GM23248 (cell line): Measurements from ENCODE around the gene SGPL1. TPM values are rescaled to one million over a fixed set of nuclear protein-coding genes. Genes with fewer than 3 reads are reported as not detected.
A peak's percentile ranks its signal among the peaks of the same experiment; 100 is the strongest.

Experiments
- DNase-seq: peaks from one replicate; pipeline ENCODE4 v3.0.0-alpha.2; 2015
- H2AFZ ChIP-seq: fragments of 200-600 bp; sonication (generic); 2 replicates; pipeline ENCODE4 v1.6.1; 2016; ENCODE audit warnings: antibody characterized with exemption
- H3F3A ChIP-seq: fragments of 200-600 bp; sonication (generic); 2 replicates; pipeline ENCODE4 v1.6.1; 2016; ENCODE audit warnings: mild to moderate bottlenecking, antibody characterized with exemption, mixed run types; ENCODE audit not compliant: insufficient read depth
- H3K27ac ChIP-seq: fragments of 200-600 bp; sonication (generic); 2 replicates; pipeline ENCODE4 v1.5.1; 2016; ENCODE audit warnings: mild to moderate bottlenecking
- H3K27me3 ChIP-seq: fragments of 200-600 bp; sonication (generic); replicated peaks from 2 replicates; pipeline ENCODE4 v1.6.1; 2016; ENCODE audit warnings: mild to moderate bottlenecking; ENCODE audit not compliant: insufficient read depth
- H3K36me3 ChIP-seq: fragments of 200-600 bp; sonication (generic); 2 replicates; pipeline ENCODE4 v1.6.1; 2016; ENCODE audit warnings: low read depth, mild to moderate bottlenecking
- H3K4me1 ChIP-seq: fragments of 200-600 bp; sonication (generic); 2 replicates; pipeline ENCODE4 v1.6.1; 2016; ENCODE audit warnings: mild to moderate bottlenecking; ENCODE audit not compliant: insufficient read depth
- H3K4me2 ChIP-seq: fragments of 200-600 bp; sonication (generic); one replicate; pipeline ENCODE4 v1.6.1; 2016; ENCODE audit warnings: mild to moderate bottlenecking; ENCODE audit not compliant: unreplicated experiment
- H3K4me3 ChIP-seq: fragments of 200-600 bp; sonication (generic); 2 replicates; pipeline ENCODE4 v1.5.1; 2016; ENCODE audit warnings: mild to moderate bottlenecking
- H3K79me2 ChIP-seq: fragments of 200-600 bp; sonication (generic); 2 replicates; pipeline ENCODE4 v1.6.1; 2016; ENCODE audit warnings: mild to moderate bottlenecking; ENCODE audit not compliant: insufficient read depth
- H3K9ac ChIP-seq: fragments of 200-600 bp; sonication (generic); 2 replicates; pipeline ENCODE4 v1.6.1; 2016; ENCODE audit warnings: mild to moderate bottlenecking
- H3K9me2 ChIP-seq: fragments of 200-600 bp; sonication (generic); 2 replicates; pipeline ENCODE4 v1.6.1; 2016; ENCODE audit warnings: mixed run types, mild to moderate bottlenecking, moderate library complexity; ENCODE audit not compliant: insufficient read depth
- H3K9me3 ChIP-seq: fragments of 200-600 bp; sonication (generic); one replicate; pipeline ENCODE4 v1.6.1; 2017; ENCODE audit warnings: low read depth
- H4K20me1 ChIP-seq: fragments of 200-600 bp; sonication (generic); 2 replicates; pipeline ENCODE4 v1.6.0; 2016; ENCODE audit not compliant: insufficient read depth
- EZH2 ChIP-seq: fragments of 200-600 bp; sonication (generic); IDR thresholded peaks from 2 replicates; pipeline ENCODE4 v1.6.1; 2018; ENCODE audit warnings: antibody characterized with exemption, mild to moderate bottlenecking; ENCODE audit not compliant: insufficient read depth, poor library complexity, severe bottlenecking
- EZH2phosphoT487 ChIP-seq: fragments of 200-600 bp; sonication (generic); IDR thresholded peaks from 2 replicates; pipeline ENCODE4 v1.6.1; 2018; ENCODE audit warnings: antibody characterized with exemption, moderate library complexity, mild to moderate bottlenecking, low read depth; ENCODE audit not compliant: insufficient read depth
- WGBS, 2 experiments: methylation state at CpG; one replicate each; pipeline ENCODE4 v1.1.6; 2015 to 2017; ENCODE audit warnings: low lambda C conversion rate in 2 of 2, low coverage in 1 of 2; ENCODE audit errors: missing lambda C conversion rate in 2 of 2; 5-methylcytosine and 5-hydroxymethylcytosine counted together
- in situ Hi-C: fragments of 300-500 bp; cut with MboI; formaldehyde crosslinking; loops from 2 replicates; pipeline ENCODE4 v1.15.0; 2020
- polyA plus RNA-seq: library from polyadenylated mRNA; unstranded; fragments of >200 nt; fragmentation: Nextera tagmentation; extraction: Ambion mirVana; gene quantifications from 2 replicates; pipeline ENCODE4 v1.2.1, GENCODE V29; 2016
- total RNA-seq: library from RNA; depleted of rRNA; stranded (reverse); fragments of >200 nt; shearing (Covaris generic); gene quantifications from 2 replicates; pipeline ENCODE4 v1.2.3, GENCODE V29; 2014

SGPL1 gene
- total and polyA plus RNA-seq, 2 experiments from 2014 or later = 18.2 to 27.5 TPM

DNA sequence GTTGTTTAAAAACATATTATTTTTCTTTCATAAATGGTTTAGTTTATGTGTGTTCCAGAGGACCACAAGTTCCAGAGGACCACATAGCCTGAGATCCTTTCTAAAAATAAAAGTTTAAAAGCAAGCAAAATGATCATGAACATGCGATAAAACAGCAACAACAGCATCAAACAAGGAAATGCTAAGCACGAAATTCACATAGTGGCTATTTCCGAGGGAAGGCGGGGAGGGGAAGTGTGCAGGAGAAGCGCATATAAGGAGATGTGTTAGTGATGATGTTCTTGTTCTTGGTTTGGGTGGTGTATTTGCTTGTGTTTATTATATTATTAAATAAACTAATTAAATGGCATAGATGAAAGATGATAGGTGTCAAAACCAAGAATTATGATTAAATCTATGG lies 31.7 kb upstream of the SGPL1 start:
- in situ Hi-C loops = no loop called here
- no peaks in the 10 kb centered on the region for H3K79me2 ChIP-seq
- WGBS, 2 experiments = 80 to 81% methylated on average over 5 of the region's 5 CpGs

DNA sequence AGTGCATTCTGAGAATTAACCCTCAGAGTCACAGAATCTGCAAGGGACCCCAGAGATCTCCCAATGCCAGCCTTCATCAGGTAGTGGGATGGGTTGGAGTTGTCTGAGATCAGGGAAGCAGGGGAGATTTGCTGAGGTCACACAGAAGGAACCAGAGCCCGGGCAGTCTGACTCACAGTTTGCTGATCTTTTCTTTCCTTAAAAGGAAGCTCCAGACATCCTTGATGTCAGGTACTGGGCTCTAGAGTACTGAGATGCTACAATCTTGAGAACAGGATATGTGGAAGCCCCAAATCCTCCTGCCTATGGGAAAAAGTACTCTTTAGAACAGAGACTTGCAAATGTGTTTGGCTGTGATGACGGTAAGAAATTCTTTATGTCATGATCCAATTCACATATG lies 31.3 kb upstream of the SGPL1 start:
- no peaks in the 10 kb centered on the region for H3K9me2 ChIP-seq
- H4K20me1 ChIP-seq = no peaks in the 10 kb centered on the region
- no peaks in the 10 kb centered on the region; the same call in 1 of the 2 replicates for H3K27me3 ChIP-seq
- WGBS, 2 experiments = 62 to 69% methylated on average over 2 of the region's 2 CpGs
- in situ Hi-C loops = no loop called here
- no peak overlapping the region for H3K9ac ChIP-seq
- H3K27ac ChIP-seq = no peak overlapping the region
- H3K4me3 ChIP-seq = no peak overlapping the region
- no peaks in the 10 kb centered on the region for H3F3A ChIP-seq
- no peak overlapping the region for H3K4me2 ChIP-seq
- no peak for TF ChIP-seq EZH2phosphoT487
- TF ChIP-seq EZH2 = no peak
- H3K36me3 ChIP-seq = no peaks in the 10 kb centered on the region
- no peaks in the 10 kb centered on the region for H3K9me3 ChIP-seq
- H3K79me2 ChIP-seq = no peaks in the 10 kb centered on the region
- H2AFZ ChIP-seq = no peak overlapping the region
- 0 out of 2 replicates have a peak, but pooled peaks cover 6% of the 10 kb centered on the region for H3K4me1 ChIP-seq
- peak; percentile 32 for DNase-seq

More for the DNA sequence above, 31.7 kb upstream of the SGPL1 start:
- Histone ChIP-seq H4K20me1 (no peaks in the 10 kb centered on the region), H3K9me3 (no peaks in the 10 kb centered on the region), H3K9ac (no peak overlapping the region), H3K36me3 (no peaks in the 10 kb centered on the region), H3K4me1 (0 out of 2 replicates have a peak, but pooled peaks cover 6% of the 10 kb centered on the region), H3K27ac (no peak overlapping the region), H3F3A (no peaks in the 10 kb centered on the region), H3K4me3 (no peak overlapping the region), H2AFZ (no peak overlapping the region), H3K9me2 (no peaks in the 10 kb centered on the region), H3K27me3 (no peaks in the 10 kb centered on the region; the same call in 1 of the 2 replicates), H3K4me2 (no peak overlapping the region)
- no peak for DNase-seq
- TF ChIP-seq EZH2 (no peak), EZH2phosphoT487 (no peak)

DNA sequence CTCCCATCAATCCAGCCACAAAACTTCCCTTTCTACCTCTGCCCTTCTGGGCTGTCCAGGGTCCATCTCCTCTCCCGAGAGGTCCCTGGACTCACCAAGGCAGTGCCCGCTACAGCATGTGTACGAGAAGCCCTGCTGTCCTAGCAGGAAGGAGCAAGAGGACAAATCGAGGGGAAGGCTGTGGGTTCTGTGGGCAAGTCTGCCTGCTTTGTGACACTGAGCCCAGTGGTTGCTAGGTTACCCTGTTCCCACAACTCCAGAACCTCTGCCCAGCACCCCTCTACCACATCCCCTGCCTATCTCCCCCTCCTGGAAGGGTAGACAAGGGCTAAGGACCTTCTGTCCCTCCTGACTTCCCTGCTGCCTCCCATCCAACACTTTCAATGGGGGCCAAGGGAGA lies 30.6 kb upstream of the SGPL1 start, which contains the start of gene TBATA:
Gene TBATA, minus strand, starts transcription at position 188 of the 400 bp plus-strand sequence. CDS start 1,998 bp downstream, outside the sequence.
- H3K27ac ChIP-seq = no peak within 1 kb of the TSS
- 75% methylated on average over 4 of the region's 4 CpGs for WGBS, 2 experiments
- no peaks in the 10 kb centered on the region for H3K9me2 ChIP-seq
- no peak within 1 kb of the TSS for H3K4me2 ChIP-seq
- 0 out of 2 replicates have a peak, but pooled peaks cover 6% of the 10 kb centered on the region for H3K4me1 ChIP-seq
- no peak within 1 kb of the TSS for H3K9ac ChIP-seq
- no peak within 1 kb of the TSS for H2AFZ ChIP-seq
- no peaks in the 10 kb centered on the region for H3K79me2 ChIP-seq
- no peaks in the 10 kb centered on the region for H3F3A ChIP-seq
- no peaks in the 10 kb centered on the region for H4K20me1 ChIP-seq
- H3K27me3 ChIP-seq = no peaks in the 10 kb centered on the region; the same call in 1 of the 2 replicates
- H3K9me3 ChIP-seq = no peaks in the 10 kb centered on the region
- TF ChIP-seq EZH2phosphoT487 (no peak), EZH2 (no peak)
- H3K36me3 ChIP-seq = no peaks in the 10 kb centered on the region
- DNase-seq = no peak
- H3K4me3 ChIP-seq = no peak within 1 kb of the TSS
- in situ Hi-C loops = no loop called here

DNA sequence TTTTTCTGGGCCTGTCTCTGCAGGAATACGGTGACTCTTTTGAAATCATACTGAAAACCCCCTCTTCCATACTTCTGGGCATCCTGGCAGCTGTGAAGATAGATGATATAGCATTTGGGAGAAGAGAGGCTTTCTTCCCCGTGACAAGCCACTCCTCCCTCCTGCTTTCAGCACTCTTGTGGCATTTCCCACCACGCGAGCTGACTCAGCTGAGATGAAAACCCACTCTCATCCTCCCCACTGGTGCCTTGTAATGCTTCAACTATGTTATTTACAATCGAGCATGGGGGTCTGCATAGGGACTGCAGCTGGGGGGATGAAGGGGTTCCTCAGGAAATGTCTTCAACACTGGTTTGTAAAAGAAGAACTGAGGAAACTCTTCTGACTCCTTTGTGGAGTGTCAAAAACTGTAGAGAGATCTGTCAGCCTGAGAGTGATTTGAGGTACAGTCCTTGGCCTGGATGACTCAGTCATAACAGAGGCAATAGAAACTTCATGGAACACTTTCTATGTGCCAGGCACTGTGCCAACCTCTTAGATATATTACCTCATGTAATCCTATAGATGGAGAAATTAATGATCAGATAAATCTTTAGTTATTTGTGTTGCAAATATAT lies 28.8 kb upstream of the SGPL1 start:
- H3K4me3 ChIP-seq = no peak overlapping the region
- H3K4me2 ChIP-seq = peak overlapping the region; percentile 12
- no peaks in the 10 kb centered on the region for H3K36me3 ChIP-seq
- peak; percentile 70 for DNase-seq
- H3K9me2 ChIP-seq = no peaks in the 10 kb centered on the region
- no peaks in the 10 kb centered on the region for H3K79me2 ChIP-seq
- in situ Hi-C loops = no loop called here
- H3K9ac ChIP-seq = no peak overlapping the region
- H3K9me3 ChIP-seq = no peaks in the 10 kb centered on the region
- 0 out of 2 replicates have a peak, but pooled peaks cover 6% of the 10 kb centered on the region for H3K4me1 ChIP-seq
- TF ChIP-seq EZH2phosphoT487 (no peak), EZH2 (no peak)
- H3K27ac ChIP-seq = 0 out of 2 replicates have a peak overlapping the region, but pooled peaks have one; percentile 12
- no peaks in the 10 kb centered on the region; the same call in 1 of the 2 replicates for H3K27me3 ChIP-seq
- H2AFZ ChIP-seq = 0 out of 2 replicates have a peak overlapping the region, but pooled peaks have one; percentile 15
- no peaks in the 10 kb centered on the region for H3F3A ChIP-seq
- WGBS, 2 experiments = 13 to 15% methylated on average over 5 of the region's 5 CpGs
- no peaks in the 10 kb centered on the region for H4K20me1 ChIP-seq
